Liver (tissue), 3 donors: ENCODE data around the gene HSD17B7.
"Not testable (repeated sequence)": the region's sequence is repeated elsewhere in the genome, so short reads cannot be mapped to it uniquely, and the experiment has no call there.

Experiments
- ATF3 ChIP-seq: IDR thresholded peaks from 2 replicates; pipeline ENCODE4 v1.6.1; 2016; ENCODE audit warnings: antibody characterized with exemption
- CTCF ChIP-seq: fragments of 150-350 bp; IDR thresholded peaks from 2 replicates; pipeline ENCODE4 v1.5.1; 2017; ENCODE audit warnings: improper control_type of control experiment, low read depth, low read length; ENCODE audit not compliant: missing input control
- EGR1 ChIP-seq, 2 donors: IDR thresholded peaks; 2 replicates each; pipeline ENCODE4 v1.6.1; 2016 to 2018; ENCODE audit warnings: antibody characterized with exemption in 2 of 2, low read depth in 2 of 2
- FOXA2 ChIP-seq: IDR thresholded peaks from 2 replicates; pipeline ENCODE4 v1.6.1; 2016; ENCODE audit warnings: antibody characterized with exemption
- GABPA ChIP-seq, 2 donors: IDR thresholded peaks in 1 of 2; conservative IDR thresholded peaks in 1 of 2; 2 replicates each; pipeline ENCODE4 v1.6.1; 2016; ENCODE audit warnings: antibody characterized with exemption in 2 of 2, mild to moderate bottlenecking in 1 of 2, moderate library complexity in 1 of 2
- MAX ChIP-seq: IDR thresholded peaks from 2 replicates; pipeline ENCODE4 v1.6.1; 2016; ENCODE audit warnings: antibody characterized with exemption
- REST ChIP-seq: IDR thresholded peaks from 2 replicates; pipeline ENCODE4 v1.6.1; 2016; ENCODE audit warnings: antibody characterized with exemption, mild to moderate bottlenecking
- TAF1 ChIP-seq: conservative IDR thresholded peaks from 2 replicates; pipeline ENCODE4 v1.6.1; 2016; ENCODE audit warnings: antibody characterized with exemption, mild to moderate bottlenecking
- donor health status: healthy.
- donor health status: healthy.

- TF ChIP-seq CTCF; MAX; FOXA2; REST; GABPA (IDR thresholded peaks at IDR 0.05 in 1 of 2, conservative IDR thresholded peaks at IDR 0.05 in 1 of 2); TAF1; EGR1 (IDR thresholded peaks at IDR 0.05; ENCODE audit: low read depth in 2 of 2); ATF3: not testable (repeated sequence)
Measured at GRCh38 chr1:162818136-162818535, 27.6 kb downstream of the HSD17B7 start.
